ENCODE results near the gene SCYGR1.
A peak's percentile ranks its signal among the peaks of the same experiment; 100 is the strongest.
"Not testable (repeated sequence)": the region's sequence is repeated elsewhere in the genome, so short reads cannot be mapped to it uniquely, and the experiment has no call there.

SCYGR1 gene

GRCh38 chr2:227387583-227387982 is at the start of gene SCYGR1:
SCYGR1 (minus strand) TSS chr2:227387949; CDS start chr2:227387949, 0 bp downstream.
- DNase-seq = not testable (repeated sequence)

- DNase-seq = no peak
Measured at GRCh38 chr2:227436436-227437174, 48.9 kb upstream of the SCYGR1 start.

- no peak for DNase-seq
Measured at GRCh38 chr2:227433171-227433570, 45.4 kb upstream of the SCYGR1 start.

GRCh38 chr2:227430639-227431038 is 42.9 kb upstream of the SCYGR1 start:
- DNase-seq = no peak

GRCh38 chr2:227428731-227429285 is 41.1 kb upstream of the SCYGR1 start:
- no peak for DNase-seq

- DNase-seq = no peak
Measured at GRCh38 chr2:227423656-227424499, 36.1 kb upstream of the SCYGR1 start.

- DNase-seq = no peak
Measured at GRCh38 chr2:227420087-227421052, 32.6 kb upstream of the SCYGR1 start.

- no peak for DNase-seq
Measured at GRCh38 chr2:227416701-227417100, 29.0 kb upstream of the SCYGR1 start.

- no peak for DNase-seq
Measured at GRCh38 chr2:227415538-227416424, 28.0 kb upstream of the SCYGR1 start.

GRCh38 chr2:227414846-227415245 is 27.1 kb upstream of the SCYGR1 start:
- no peak for DNase-seq

GRCh38 chr2:227413371-227413770 is 25.6 kb upstream of the SCYGR1 start:
- no peak for DNase-seq

- DNase-seq = no peak
Measured at GRCh38 chr2:227412877-227413276, 25.1 kb upstream of the SCYGR1 start.

- no peak for DNase-seq
Measured at GRCh38 chr2:227411990-227412350, 24.2 kb upstream of the SCYGR1 start.

GRCh38 chr2:227411320-227411989 is 23.7 kb upstream of the SCYGR1 start:
- DNase-seq = no peak

GRCh38 chr2:227410191-227410590 is 22.4 kb upstream of the SCYGR1 start:
- no peak for DNase-seq

- DNase-seq = no peak
Measured at GRCh38 chr2:227407591-227408151, 19.9 kb upstream of the SCYGR1 start.

GRCh38 chr2:227406177-227407031 is 18.7 kb upstream of the SCYGR1 start:
- peak; percentile 74 for DNase-seq

GRCh38 chr2:227404585-227405271 is 17.0 kb upstream of the SCYGR1 start:
- no peak for DNase-seq

GRCh38 chr2:227402959-227403358 is 15.2 kb upstream of the SCYGR1 start:
- no peak for DNase-seq

Data from NCI-H2029 treated with DMSO at 0.1 percent for 48 hours (cell line).